Endothelial cell of umbilical vein (primary cell): ENCODE data around the gene HMGA1. TPM values are rescaled to one million over a fixed set of nuclear protein-coding genes. Genes with fewer than 3 reads are reported as not detected.

Source experiments
- BruUV-seq: library from RNA; stranded (reverse); fragments of 400-500 nt; replicated peaks from 2 replicates; lab custom pipeline; 2021; lab: Mats Ljungman, UMichigan
- CTCF ChIA-PET: fragments of 300-600, 350-600 bp; sonication (Branson Sonifier 250); formaldehyde crosslinking; loops from one replicate; lab custom pipeline; 2021; ENCODE audit warnings: antibody characterized with exemption, inconsistent platforms; lab: Charles Lee
- POLR2A ChIA-PET: fragments of 300-600, 350-600 bp; sonication (Branson Sonifier 250); formaldehyde crosslinking; loops from one replicate; lab custom pipeline; 2021; ENCODE audit warnings: antibody characterized with exemption, inconsistent platforms; lab: Charles Lee
- DNase-seq: peaks from one replicate; pipeline ENCODE4 v3.0.0-alpha.2; 2011; ENCODE audit warnings: low read depth, low spot score
- FAIRE-seq: peaks from 2 replicates; lab custom pipeline; 2011; peaks lifted over from hg19 to GRCh38; lab: Jason Lieb, UNC
- H2AFZ ChIP-seq: 2 replicates; pipeline ENCODE4 v1.6.0; 2012; ENCODE audit warnings: low read depth, low read length, control low read depth, inconsistent platforms
- H3K27ac ChIP-seq: 2 replicates; pipeline ENCODE4 v1.5.1; 2011; ENCODE audit warnings: low read depth, mild to moderate bottlenecking, control low read depth, low read length, moderate library complexity; ENCODE audit not compliant: insufficient read depth
- H3K27me3 ChIP-seq, 2 experiments: 2 replicates each; pipeline versions ENCODE4 v1.6.0 to v1.6.1; 2011; ENCODE audit warnings: low read length in 2 of 2, mixed read lengths in 1 of 2; ENCODE audit not compliant: control insufficient read depth in 2 of 2, insufficient read depth in 2 of 2
- H3K36me3 ChIP-seq, 2 experiments: 2 replicates in 1 of 2; 3 replicates in 1 of 2; pipeline ENCODE4 v1.5.1; 2011; ENCODE audit warnings: low read length in 2 of 2, mild to moderate bottlenecking in 1 of 2, moderate library complexity in 1 of 2; ENCODE audit not compliant: control insufficient read depth in 2 of 2, insufficient read depth in 2 of 2; ENCODE audit errors: extremely low read depth in 1 of 2
- H3K4me1 ChIP-seq: 3 replicates; pipeline ENCODE4 v1.5.1; 2011; ENCODE audit warnings: mild to moderate bottlenecking, low read length; ENCODE audit not compliant: control insufficient read depth, insufficient read depth; ENCODE audit errors: extremely low read depth
- H3K4me2 ChIP-seq: 2 replicates; pipeline ENCODE4 v1.6.1; 2011; ENCODE audit warnings: low read length, control low read depth, mixed read lengths; ENCODE audit not compliant: insufficient read depth
- H3K4me3 ChIP-seq, 3 experiments: fragments of 200-600 bp in 1 of 3; sonication (generic), shearing (Covaris generic) in 1 of 3; replicated peaks in 1 of 3; 2 replicates each; pipeline ENCODE4 v1.5.1; 2011 to 2016; ENCODE audit warnings: control low read depth in 3 of 3, low read length in 3 of 3, mild to moderate bottlenecking in 2 of 3, inconsistent platforms in 1 of 3, low read depth in 1 of 3, moderate library complexity in 1 of 3; ENCODE audit not compliant: insufficient read depth in 1 of 3
- H3K79me2 ChIP-seq: 2 replicates; pipeline ENCODE4 v1.6.0; 2012; ENCODE audit warnings: low read length, inconsistent platforms; ENCODE audit not compliant: control insufficient read depth, insufficient read depth
- H3K9ac ChIP-seq: replicated peaks from 2 replicates; pipeline ENCODE3; 2011; ENCODE audit warnings: low read length, control low read depth; ENCODE audit not compliant: insufficient read depth; ENCODE audit errors: extremely low read depth
- H3K9me1 ChIP-seq: replicated peaks from 3 replicates; pipeline ENCODE4 v1.6.0; 2011; ENCODE audit warnings: mild to moderate bottlenecking, low read length; ENCODE audit not compliant: control insufficient read depth, insufficient read depth; ENCODE audit errors: extremely low read depth
- H3K9me3 ChIP-seq: replicated peaks from 2 replicates; pipeline ENCODE4 v1.5.1; 2012; ENCODE audit warnings: low read length, inconsistent platforms; ENCODE audit not compliant: control insufficient read depth, insufficient read depth
- H4K20me1 ChIP-seq: replicated peaks from 2 replicates; pipeline ENCODE3; 2011; ENCODE audit warnings: mild to moderate bottlenecking, low read length; ENCODE audit not compliant: control insufficient read depth, insufficient read depth; ENCODE audit errors: extremely low read depth
- EZH2 ChIP-seq: IDR thresholded peaks from 2 replicates; pipeline ENCODE4 v1.6.1; 2012; ENCODE audit warnings: borderline replicate concordance, low read depth, mild to moderate bottlenecking, moderate library complexity, low read length, inconsistent platforms; ENCODE audit not compliant: severe bottlenecking
- FOS ChIP-seq: IDR thresholded peaks from 2 replicates; pipeline ENCODE4 v1.6.1; 2011; ENCODE audit warnings: mild to moderate bottlenecking, low read length, moderate library complexity, borderline replicate concordance; ENCODE audit not compliant: insufficient read depth
- GATA2 ChIP-seq: IDR thresholded peaks from 2 replicates; pipeline ENCODE4 v1.7.0; 2011; ENCODE audit warnings: low read depth, mild to moderate bottlenecking, moderate library complexity, mixed read lengths, low read length; ENCODE audit not compliant: insufficient read length, insufficient read depth
- JUN ChIP-seq: IDR thresholded peaks from 2 replicates; pipeline ENCODE4 v1.6.1; 2011; ENCODE audit warnings: borderline replicate concordance, low read depth; ENCODE audit not compliant: insufficient read length, insufficient read depth
- MYC ChIP-seq: IDR thresholded peaks from one replicate; pipeline ENCODE4 v1.6.1; 2011; ENCODE audit warnings: mild to moderate bottlenecking, low read depth, low read length
- POLR2A ChIP-seq: IDR thresholded peaks from 2 replicates; pipeline ENCODE4 v1.6.1; 2012; ENCODE audit warnings: low read depth, mild to moderate bottlenecking, control low read depth, low read length
- POLR2AphosphoS5 ChIP-seq: IDR thresholded peaks from 2 replicates; pipeline ENCODE4 v1.6.1; 2012; ENCODE audit warnings: low read depth, mild to moderate bottlenecking, control low read depth, low read length, moderate library complexity; ENCODE audit not compliant: insufficient read depth
- dilution Hi-C: fragments of 300-500 bp; cut with MboI; formaldehyde crosslinking; loops from one replicate; pipeline ENCODE4 v1.15.0; 2019; ENCODE audit warnings: low sequenced_read_pairs; ENCODE audit not compliant: extremely low pct_ligation_motif_present
- intact Hi-C: fragments of 100-400 bp; cut with micrococcal nuclease; formaldehyde crosslinking; loops from one replicate; pipeline ENCODE4 v1.10.0; 2022
- polyA plus RNA-seq, 4 experiments: library from polyadenylated mRNA; depleted of rRNA in 3 of 4; stranded (reverse) in 3 of 4; unstranded in 1 of 4; fragments of >200 nt; gene quantifications; 2 replicates each; pipeline versions ENCODE4 v1.2.1 to v1.2.3, GENCODE V29; 2011 to 2012; ENCODE audit warnings: missing spikeins in 1 of 4
- total RNA-seq: library from RNA; stranded (reverse); gene quantifications from 2 replicates; pipeline ENCODE4 v1.2.3, GENCODE V29; 2021
- TF ChIP-seq, protein P1 (sequence below), 2 donors: IDR thresholded peaks; 1 replicate in 1 of 2; 2 replicates in 1 of 2; pipeline ENCODE4 v1.5.1; 2011; ENCODE audit warnings: low read length in 2 of 2, mild to moderate bottlenecking in 2 of 2, moderate library complexity in 2 of 2, control low read depth in 1 of 2, inconsistent platforms in 1 of 2, low read depth in 1 of 2; ENCODE audit not compliant: insufficient read depth in 1 of 2; ENCODE audit errors: extremely low read depth in 1 of 2
- TF ChIP-seq, protein P2 (sequence below): IDR thresholded peaks from 2 replicates; pipeline ENCODE4 v1.6.1; 2011; ENCODE audit not compliant: insufficient read depth, insufficient read length

Gene HMGA1
- total and polyA plus RNA-seq, 2 donors (not counting 3 experiments of a cell fraction or from before 2014, with no cell fraction given): 425 to 1,108 TPM

DNA sequence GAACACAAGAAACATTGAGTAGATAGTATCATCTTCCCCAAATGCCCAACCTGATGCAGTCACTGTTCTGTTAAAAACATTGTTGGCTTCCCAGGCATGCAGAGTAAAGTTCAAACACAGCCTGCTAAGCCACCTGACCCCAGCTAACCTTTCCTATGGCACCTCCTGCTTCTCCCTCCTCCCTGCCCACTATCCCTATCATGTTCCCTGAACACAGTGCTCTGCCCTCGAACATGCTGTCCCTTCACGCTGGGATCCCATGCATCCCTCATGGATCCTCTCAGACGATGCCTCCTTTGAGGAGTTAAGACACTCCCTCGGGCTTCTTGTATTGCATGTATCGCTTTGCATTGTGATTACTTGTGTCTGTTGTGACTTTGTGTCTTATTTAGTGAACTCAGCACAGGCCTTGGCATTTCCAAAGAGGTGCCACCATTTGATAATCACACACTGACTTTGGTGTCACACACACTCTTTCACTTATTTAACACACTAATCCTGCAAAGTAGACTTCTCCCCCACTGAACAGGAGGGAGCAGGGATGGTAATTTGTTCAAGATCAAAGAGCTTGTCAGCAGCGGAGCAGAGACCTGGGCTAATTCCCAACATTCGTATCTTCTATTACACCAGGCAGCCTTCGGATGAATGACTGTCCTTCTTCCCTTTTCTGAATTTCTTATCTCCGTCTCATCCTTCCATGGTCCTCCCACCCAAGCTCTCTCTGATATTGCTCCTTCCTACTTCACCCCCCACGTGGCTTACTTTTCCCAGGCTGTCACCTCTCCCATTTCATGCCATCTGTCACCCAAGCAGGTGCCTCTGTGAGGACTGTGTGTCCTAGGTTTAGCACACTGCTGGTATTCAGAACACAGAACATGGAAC lies 40.4 kb downstream of the HMGA1 start:
- no TSS peak for BruUV-seq
- FAIRE-seq: no peak

More for the DNA sequence above, 40.4 kb downstream of the HMGA1 start:
- DNase-seq: no peak
- Histone ChIP-seq H4K20me1 (no peaks in the 10 kb centered on the region), H3K36me3 (no peaks in the 10 kb centered on the region), H3K27ac (no peak overlapping the region), H2AFZ (no peak overlapping the region), H3K79me2 (no peaks in the 10 kb centered on the region), H3K9ac (no peak overlapping the region), H3K4me2 (no peak overlapping the region), H3K4me1 (peaks cover 19% of the 10 kb centered on the region), H3K9me3 (no peaks in the 10 kb centered on the region), H3K4me3 (no peak overlapping the region), H3K9me1 (no peaks in the 10 kb centered on the region), H3K27me3 (no peaks in the 10 kb centered on the region)
- intact Hi-C loops: no loop called here
- dilution Hi-C loops: no loop called here
- ChIA-PET POLR2A (no interaction called here), CTCF (interaction anchor here (3.0 kb wide), 1 partner anchor 28 kb away, joined by 9 read pairs; the partner anchor contains the start of gene SMIM29)
- TF ChIP-seq FOS: no peak
- TF ChIP-seq, protein P1, sequence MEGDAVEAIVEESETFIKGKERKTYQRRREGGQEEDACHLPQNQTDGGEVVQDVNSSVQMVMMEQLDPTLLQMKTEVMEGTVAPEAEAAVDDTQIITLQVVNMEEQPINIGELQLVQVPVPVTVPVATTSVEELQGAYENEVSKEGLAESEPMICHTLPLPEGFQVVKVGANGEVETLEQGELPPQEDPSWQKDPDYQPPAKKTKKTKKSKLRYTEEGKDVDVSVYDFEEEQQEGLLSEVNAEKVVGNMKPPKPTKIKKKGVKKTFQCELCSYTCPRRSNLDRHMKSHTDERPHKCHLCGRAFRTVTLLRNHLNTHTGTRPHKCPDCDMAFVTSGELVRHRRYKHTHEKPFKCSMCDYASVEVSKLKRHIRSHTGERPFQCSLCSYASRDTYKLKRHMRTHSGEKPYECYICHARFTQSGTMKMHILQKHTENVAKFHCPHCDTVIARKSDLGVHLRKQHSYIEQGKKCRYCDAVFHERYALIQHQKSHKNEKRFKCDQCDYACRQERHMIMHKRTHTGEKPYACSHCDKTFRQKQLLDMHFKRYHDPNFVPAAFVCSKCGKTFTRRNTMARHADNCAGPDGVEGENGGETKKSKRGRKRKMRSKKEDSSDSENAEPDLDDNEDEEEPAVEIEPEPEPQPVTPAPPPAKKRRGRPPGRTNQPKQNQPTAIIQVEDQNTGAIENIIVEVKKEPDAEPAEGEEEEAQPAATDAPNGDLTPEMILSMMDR (IDR thresholded peaks at IDR 0.05; ENCODE audit: extremely low read depth in 1 of 2, insufficient read depth in 1 of 2, low read depth in 1 of 2, low read length in 2 of 2): no peak
- no peak for TF ChIP-seq POLR2A
- TF ChIP-seq, protein P2, sequence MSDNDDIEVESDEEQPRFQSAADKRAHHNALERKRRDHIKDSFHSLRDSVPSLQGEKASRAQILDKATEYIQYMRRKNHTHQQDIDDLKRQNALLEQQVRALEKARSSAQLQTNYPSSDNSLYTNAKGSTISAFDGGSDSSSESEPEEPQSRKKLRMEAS: no peak
- no peak for TF ChIP-seq MYC
- TF ChIP-seq EZH2: no peak
- TF ChIP-seq POLR2AphosphoS5: no peak
- TF ChIP-seq JUN: no peak
- TF ChIP-seq GATA2: no peak
